ENCODE measurements around the gene ARRDC4. TPM values are rescaled to one million over a fixed set of nuclear protein-coding genes. Genes with fewer than 3 reads are reported as not detected.
A peak's percentile ranks its signal among the peaks of the same experiment; 100 is the strongest.

ARRDC4 gene
- polyA plus RNA-seq, 3 donors, result 13.0 to 40.5 (median 19.0) TPM

DNA sequence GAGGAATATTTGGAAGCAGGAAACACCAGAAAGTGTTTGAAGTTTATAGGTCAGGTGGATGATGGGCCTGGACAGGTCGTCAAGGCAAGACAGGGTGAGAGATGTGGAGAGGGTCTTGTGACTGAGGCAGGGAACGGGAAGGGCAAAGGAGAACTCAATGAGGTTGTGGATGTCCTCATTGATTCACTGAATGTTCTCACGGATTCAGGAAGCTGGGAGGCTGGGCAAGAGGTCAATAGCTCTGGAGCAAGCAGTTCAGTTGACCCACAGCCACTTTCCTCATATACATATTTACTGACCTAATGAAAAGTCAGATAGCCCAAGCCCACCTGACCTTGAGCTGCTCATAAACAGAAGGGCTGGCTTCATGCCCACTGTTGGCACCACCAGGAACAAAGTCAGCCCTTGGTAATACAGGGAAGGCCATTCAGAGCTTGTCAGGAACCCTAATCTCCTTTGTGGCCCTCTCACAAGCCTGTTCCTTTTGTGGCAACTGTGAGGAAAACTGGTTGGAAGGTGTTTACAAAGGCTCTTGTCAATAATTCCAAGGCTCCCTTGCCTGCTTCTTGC lies 31.6 kb downstream of the ARRDC4 start:
- intact Hi-C loops (cut with micrococcal nuclease), result loop anchor here in 1 of 2 donors (10.0 kb wide), 1 partner anchor 83 kb away; no protein-coding TSS in a partner anchor

DNA sequence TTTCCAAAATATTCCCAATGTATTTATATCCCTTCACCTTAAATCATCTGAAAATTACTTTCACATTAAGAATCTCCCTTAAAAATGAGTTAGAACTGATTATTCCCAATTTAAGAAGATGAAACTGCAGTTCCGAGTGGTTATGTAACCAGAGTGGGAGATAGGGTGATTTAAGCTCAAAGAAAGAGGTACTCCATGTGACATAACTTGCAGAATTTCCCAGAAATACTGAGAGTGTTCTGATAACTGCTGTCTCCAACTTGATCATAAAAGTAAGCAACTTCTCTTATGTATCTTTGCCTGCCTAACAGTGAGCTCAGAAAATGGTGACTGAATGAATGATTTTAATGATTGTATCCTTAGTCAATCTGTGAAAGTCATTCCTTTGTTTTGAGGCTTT lies 32.3 kb downstream of the ARRDC4 start:
- H3K36me3 ChIP-seq (replicated peaks in 1 of 2; ENCODE audit: control insufficient read depth in 1 of 2, insufficient read depth in 2 of 2, low read length in 2 of 2), result no peaks in the 10 kb centered on the region
- no peaks in the 10 kb centered on the region for H3K79me2 ChIP-seq (ENCODE audit: insufficient read depth, low read length)
- no peak overlapping the region for H3K27ac ChIP-seq (ENCODE audit: low read depth in 1 of 2, low read length in 2 of 2)
- H3K4me1 ChIP-seq (ENCODE audit: control insufficient read depth in 1 of 2, insufficient read depth in 2 of 2, low read length in 2 of 2), result peaks cover 9 to 14% of the 10 kb centered on the region in 2 donors
- intact Hi-C loops (cut with micrococcal nuclease), result loop anchor here in 1 of 2 donors (10.0 kb wide), 1 partner anchor 82 kb away; no protein-coding TSS in a partner anchor
- H3K9ac ChIP-seq (ENCODE audit: insufficient read depth, low read length, poor library complexity, severe bottlenecking), result no peak overlapping the region
- no peak overlapping the region for H3K4me3 Mint-ChIP-seq
- peaks cover 17% of the 10 kb centered on the region for H3K4me1 Mint-ChIP-seq
- H4K20me1 ChIP-seq (ENCODE audit: insufficient read depth, low read length), result no peaks in the 10 kb centered on the region
- TF ChIP-seq, protein P1, sequence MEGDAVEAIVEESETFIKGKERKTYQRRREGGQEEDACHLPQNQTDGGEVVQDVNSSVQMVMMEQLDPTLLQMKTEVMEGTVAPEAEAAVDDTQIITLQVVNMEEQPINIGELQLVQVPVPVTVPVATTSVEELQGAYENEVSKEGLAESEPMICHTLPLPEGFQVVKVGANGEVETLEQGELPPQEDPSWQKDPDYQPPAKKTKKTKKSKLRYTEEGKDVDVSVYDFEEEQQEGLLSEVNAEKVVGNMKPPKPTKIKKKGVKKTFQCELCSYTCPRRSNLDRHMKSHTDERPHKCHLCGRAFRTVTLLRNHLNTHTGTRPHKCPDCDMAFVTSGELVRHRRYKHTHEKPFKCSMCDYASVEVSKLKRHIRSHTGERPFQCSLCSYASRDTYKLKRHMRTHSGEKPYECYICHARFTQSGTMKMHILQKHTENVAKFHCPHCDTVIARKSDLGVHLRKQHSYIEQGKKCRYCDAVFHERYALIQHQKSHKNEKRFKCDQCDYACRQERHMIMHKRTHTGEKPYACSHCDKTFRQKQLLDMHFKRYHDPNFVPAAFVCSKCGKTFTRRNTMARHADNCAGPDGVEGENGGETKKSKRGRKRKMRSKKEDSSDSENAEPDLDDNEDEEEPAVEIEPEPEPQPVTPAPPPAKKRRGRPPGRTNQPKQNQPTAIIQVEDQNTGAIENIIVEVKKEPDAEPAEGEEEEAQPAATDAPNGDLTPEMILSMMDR (IDR thresholded peaks at IDR 0.05), result no peak
- no peak overlapping the region for H3K4me3 ChIP-seq (replicated peaks in 1 of 3; ENCODE audit: low read depth in 2 of 3, low read length in 3 of 3)
- peaks cover 0 to 2% (median 0%) of the 10 kb centered on the region in 3 donors for H3K27me3 Mint-ChIP-seq (ENCODE audit: low read depth in 3 of 3)
- no peak for DNase-seq
- peaks cover 0 to 4% (median 1%) of the 10 kb centered on the region in 7 donors for H3K9me3 Mint-ChIP-seq
- H3K4me2 ChIP-seq (replicated peaks; ENCODE audit: extremely low read depth, low read length, poor library complexity, severe bottlenecking), result no peak overlapping the region
- H3K27me3 ChIP-seq (ENCODE audit: control insufficient read depth in 2 of 2, insufficient read depth in 2 of 2, low read length in 2 of 2), result no peaks in the 10 kb centered on the region
- H3K27ac Mint-ChIP-seq, result no peak overlapping the region
- H3K36me3 Mint-ChIP-seq, result no peaks in the 10 kb centered on the region
- no peak overlapping the region for H2AFZ ChIP-seq (ENCODE audit: insufficient read depth, low read depth, low read length, poor library complexity, severe bottlenecking)
- H3K9me3 ChIP-seq (replicated peaks in 1 of 2; ENCODE audit: control insufficient read depth in 1 of 2, insufficient read depth in 1 of 2, low read length in 2 of 2), result no peaks in the 10 kb centered on the region
- no CpG with 5 or more reads among the region's 1 CpG for WGBS (ENCODE audit: insufficient coverage)

More for the DNA sequence above, 31.6 kb downstream of the ARRDC4 start:
- Histone ChIP-seq H3K27ac (ENCODE audit: low read depth in 1 of 2, low read length in 2 of 2) (no peak overlapping the region), H3K9ac (ENCODE audit: insufficient read depth, low read length, poor library complexity, severe bottlenecking) (no peak overlapping the region), H2AFZ (ENCODE audit: insufficient read depth, low read depth, low read length, poor library complexity, severe bottlenecking) (no peak overlapping the region), H3K4me1 (ENCODE audit: control insufficient read depth in 1 of 2, insufficient read depth in 2 of 2, low read length in 2 of 2) (peaks cover 9 to 14% of the 10 kb centered on the region in 2 donors), H4K20me1 (ENCODE audit: insufficient read depth, low read length) (no peaks in the 10 kb centered on the region), H3K79me2 (ENCODE audit: insufficient read depth, low read length) (no peaks in the 10 kb centered on the region), H3K36me3 (replicated peaks in 1 of 2; ENCODE audit: control insufficient read depth in 1 of 2, insufficient read depth in 2 of 2, low read length in 2 of 2) (no peaks in the 10 kb centered on the region), H3K9me3 (replicated peaks in 1 of 2; ENCODE audit: control insufficient read depth in 1 of 2, insufficient read depth in 1 of 2, low read length in 2 of 2) (peaks cover 3 to 5% of the 10 kb centered on the region in 2 donors), H3K4me3 (replicated peaks in 1 of 3; ENCODE audit: low read depth in 2 of 3, low read length in 3 of 3) (no peak overlapping the region), H3K4me2 (replicated peaks; ENCODE audit: extremely low read depth, low read length, poor library complexity, severe bottlenecking) (no peak overlapping the region), H3K27me3 (ENCODE audit: control insufficient read depth in 2 of 2, insufficient read depth in 2 of 2, low read length in 2 of 2) (no peaks in the 10 kb centered on the region)
- H3K4me3 Mint-ChIP-seq, result no peak overlapping the region
- no peaks in the 10 kb centered on the region for H3K36me3 Mint-ChIP-seq
- DNase-seq, result no peak
- TF ChIP-seq, protein P1 (IDR thresholded peaks at IDR 0.05), result no peak
- peaks cover 0 to 2% (median 0%) of the 10 kb centered on the region in 3 donors for H3K27me3 Mint-ChIP-seq (ENCODE audit: low read depth in 3 of 3)
- peak overlapping the region in 1 of 7 donors; percentile 31 for H3K27ac Mint-ChIP-seq
- 94% methylated on average over 2 of the region's 3 CpGs for WGBS (ENCODE audit: insufficient coverage)
- H3K9me3 Mint-ChIP-seq, result peaks cover 5 to 8% (median 6%) of the 10 kb centered on the region in 7 donors
- peaks cover 17% of the 10 kb centered on the region for H3K4me1 Mint-ChIP-seq
